ENCODE measurements around the gene GMFB.

DNA sequence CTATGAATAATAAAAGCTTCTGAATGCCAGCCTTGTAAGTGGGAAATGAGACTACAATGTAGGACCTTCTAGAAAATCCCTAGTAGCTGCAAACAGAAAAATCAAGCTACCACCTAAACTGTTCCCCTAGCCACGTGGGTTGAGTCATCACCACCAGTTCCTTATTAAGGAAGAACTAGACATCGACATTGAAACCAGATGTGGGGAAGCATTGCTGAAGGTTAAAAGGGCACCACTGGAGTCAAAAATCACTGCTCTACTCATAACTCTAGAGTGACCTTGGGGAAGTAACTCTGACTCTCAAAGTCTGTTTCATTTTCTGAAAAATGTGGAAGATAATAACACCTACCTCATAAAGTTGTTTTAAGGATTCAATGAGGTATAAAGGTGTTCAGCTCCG is 38.2 kb downstream of the GMFB start:
- TF ChIP-seq POLR2A (IDR thresholded peaks at IDR 0.05), result no peak
- TF ChIP-seq CTCF (IDR thresholded peaks at IDR 0.05), result no peak

All from lower leg skin (tissue), 3 donors.